Heart right ventricle (tissue), 16 donors: Measurements from ENCODE around the gene SERPINB5. TPM values are rescaled to one million over a fixed set of nuclear protein-coding genes. Genes with fewer than 3 reads are reported as not detected.

Experiments
- ATAC-seq, 8 donors: fragments of 200-7000 bp; cut with Tn5 transposase; one replicate each; pipeline ENCODE4 v1.9.1; 2020; ENCODE audit warnings: mild to moderate bottlenecking in 8 of 8, moderate library complexity in 8 of 8, moderate number of reproducible peaks in 1 of 8
- DNase-seq, 2 donors: peaks; one replicate each; pipeline ENCODE4 v3.0.0-alpha.2; 2020
- H3K27ac ChIP-seq, 10 donors: fragments of 200-600 bp; sonication (generic) in 2 of 10; one replicate each; pipeline versions ENCODE4 v1.5.0 to v1.8.0; 2020 to 2022; ENCODE audit warnings: mild to moderate bottlenecking in 3 of 10
- H3K27me3 ChIP-seq, 7 donors: fragments of 200-600 bp; one replicate each; pipeline ENCODE4 v1.8.0; 2021 to 2022; ENCODE audit warnings: mild to moderate bottlenecking in 2 of 7
- H3K36me3 ChIP-seq, 9 donors: fragments of 200-600 bp; sonication (generic) in 1 of 9; one replicate each; pipeline versions ENCODE4 v1.5.0 to v1.8.0; 2020 to 2022; ENCODE audit warnings: mild to moderate bottlenecking in 2 of 9
- H3K4me1 ChIP-seq, 9 donors: fragments of 200-600 bp; sonication (generic) in 1 of 9; one replicate each; pipeline versions ENCODE4 v1.5.0 to v1.8.0; 2020 to 2022; ENCODE audit warnings: mild to moderate bottlenecking in 4 of 9
- H3K4me3 ChIP-seq, 10 donors: fragments of 200-600 bp; sonication (generic) in 2 of 10; one replicate each; pipeline versions ENCODE4 v1.5.0 to v1.8.0; 2020 to 2022; ENCODE audit warnings: mild to moderate bottlenecking in 7 of 10, moderate library complexity in 2 of 10
- H3K9me3 ChIP-seq, 11 donors: fragments of 200-600 bp in 10 of 11; sonication (generic) in 2 of 11; one replicate each; pipeline versions ENCODE4 v1.5.0 to v1.8.0; 2013 to 2022; ENCODE audit warnings: mild to moderate bottlenecking in 2 of 11, control low read depth in 1 of 11, moderate library complexity in 1 of 11
- WGBS, 2 donors: extraction: QIAGEN DNeasy Blood & Tissue Kit; methylation state at CpG; one replicate each; pipeline ENCODE4 v1.1.7; 2013; ENCODE audit warnings: inconsistent platforms in 1 of 2; 5-methylcytosine and 5-hydroxymethylcytosine counted together
- intact Hi-C, 10 donors: fragments of 100-400 bp; cut with DNase I; formaldehyde crosslinking; loops; one replicate each; pipeline versions ENCODE4 v1.11.1 to v1.14.2; 2022
- polyA plus RNA-seq, 2 donors: library from polyadenylated mRNA; stranded (reverse); fragments of 200-250 nt; gene quantifications; one replicate each; pipeline ENCODE4 v1.2.3, GENCODE V29; 2013
- total RNA-seq, 10 donors: library from RNA; stranded (reverse); fragmentation: NEBNext Ultra II Directional in 3 of 10; extraction: Animal tissue kit (Norgen Biotek cat#: 25700) in 3 of 10; gene quantifications; one replicate each; pipeline versions ENCODE4 v1.2.1 to v1.2.4, GENCODE V29; 2021 to 2023
- TF ChIP-seq, protein P1 (sequence below), 9 donors: fragments of 200-600 bp; sonication (generic) in 2 of 9; IDR thresholded peaks; one replicate each; pipeline versions ENCODE4 v1.5.0 to v1.8.0; 2021 to 2022; ENCODE audit warnings: antibody characterized with exemption in 9 of 9, mild to moderate bottlenecking in 5 of 9, moderate library complexity in 1 of 9
- donor health status: Arrhythmogenic right ventricular cardiomyopathy.
- donor health status: ischemic (EF 13 %, LVEDD 7.1; RV severe dilation, severe dysfunction).
- donor health status: healthy with polysubstance abuse.
- donor health status: DM: no; HTN: yes; CAD: no.
- donor health status: DM: no; HTN: no; CAD: no.
- donor health status: ischemic (EF 25% LVEDD 6.9; RV normal size, moderate dysfunction).
- donor health status: ischemic (EF 25% LVEDD 5.7; RV mildly dilated, moderate dysfunction).
- donor health status: healthy.
- donor health status: DM: yes; HTN: yes; CAD: no.
- donor health status: Ischemic cardiomyopathy.
- donor health status: ischemic (EF 35%, LVEDD 5.7; RV mildly dilated, moderate dysfunction).
- donor health status: nonischemic (EF 11% LVEDD 7.7; RV severe dilation, severe dysfunction).
- donor health status: DM: yes; HTN: yes; CAD: no.
- donor health status: PGD.
- donor health status: ischemic (EF 29% LVEDD 5.4; RV normal size, mild dysfunction).
- donor health status: nonischemic (EF 23%, LVEDD 6.1; RV moderate dilation, normal function).

SERPINB5 gene
- total and polyA plus RNA-seq, 12 donors = 0.03 TPM; not detected in 11

DNA sequence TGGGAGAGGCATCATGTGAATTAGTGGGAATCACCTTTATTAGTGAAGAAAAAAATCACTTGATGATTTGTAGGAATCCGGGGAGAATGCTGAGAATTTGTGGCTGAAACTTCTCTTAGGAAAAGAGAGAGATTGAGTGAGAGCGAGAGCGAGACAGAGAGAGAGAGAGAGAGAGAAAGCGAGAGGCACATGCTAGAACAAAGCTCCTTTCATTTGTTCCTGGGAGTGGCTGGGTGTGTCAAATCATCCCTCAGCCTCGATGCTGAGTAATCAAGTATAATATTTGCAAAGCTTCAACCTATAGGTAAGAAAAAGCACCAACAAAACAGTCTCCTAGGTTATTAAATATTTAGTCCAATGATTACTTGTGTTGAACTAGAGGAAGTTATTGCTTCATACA, 4.4 kb upstream of the SERPINB5 start:
- Histone ChIP-seq H3K36me3 (no peaks in the 10 kb centered on the region), H3K27ac (no peak overlapping the region), H3K9me3 (no peaks in the 10 kb centered on the region), H3K27me3 (peaks cover 0 to 6% (median 0%) of the 10 kb centered on the region in 7 donors), H3K4me1 (no peaks in the 10 kb centered on the region), H3K4me3 (no peak overlapping the region)
- no peak for ATAC-seq
- intact Hi-C loops = no loop called here
- 54 to 56% methylated on average over 5 of the region's 5 CpGs for WGBS, 2 donors
- no peak for DNase-seq
- TF ChIP-seq, protein P1, sequence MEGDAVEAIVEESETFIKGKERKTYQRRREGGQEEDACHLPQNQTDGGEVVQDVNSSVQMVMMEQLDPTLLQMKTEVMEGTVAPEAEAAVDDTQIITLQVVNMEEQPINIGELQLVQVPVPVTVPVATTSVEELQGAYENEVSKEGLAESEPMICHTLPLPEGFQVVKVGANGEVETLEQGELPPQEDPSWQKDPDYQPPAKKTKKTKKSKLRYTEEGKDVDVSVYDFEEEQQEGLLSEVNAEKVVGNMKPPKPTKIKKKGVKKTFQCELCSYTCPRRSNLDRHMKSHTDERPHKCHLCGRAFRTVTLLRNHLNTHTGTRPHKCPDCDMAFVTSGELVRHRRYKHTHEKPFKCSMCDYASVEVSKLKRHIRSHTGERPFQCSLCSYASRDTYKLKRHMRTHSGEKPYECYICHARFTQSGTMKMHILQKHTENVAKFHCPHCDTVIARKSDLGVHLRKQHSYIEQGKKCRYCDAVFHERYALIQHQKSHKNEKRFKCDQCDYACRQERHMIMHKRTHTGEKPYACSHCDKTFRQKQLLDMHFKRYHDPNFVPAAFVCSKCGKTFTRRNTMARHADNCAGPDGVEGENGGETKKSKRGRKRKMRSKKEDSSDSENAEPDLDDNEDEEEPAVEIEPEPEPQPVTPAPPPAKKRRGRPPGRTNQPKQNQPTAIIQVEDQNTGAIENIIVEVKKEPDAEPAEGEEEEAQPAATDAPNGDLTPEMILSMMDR (IDR thresholded peaks at IDR 0.05) = no peak

DNA sequence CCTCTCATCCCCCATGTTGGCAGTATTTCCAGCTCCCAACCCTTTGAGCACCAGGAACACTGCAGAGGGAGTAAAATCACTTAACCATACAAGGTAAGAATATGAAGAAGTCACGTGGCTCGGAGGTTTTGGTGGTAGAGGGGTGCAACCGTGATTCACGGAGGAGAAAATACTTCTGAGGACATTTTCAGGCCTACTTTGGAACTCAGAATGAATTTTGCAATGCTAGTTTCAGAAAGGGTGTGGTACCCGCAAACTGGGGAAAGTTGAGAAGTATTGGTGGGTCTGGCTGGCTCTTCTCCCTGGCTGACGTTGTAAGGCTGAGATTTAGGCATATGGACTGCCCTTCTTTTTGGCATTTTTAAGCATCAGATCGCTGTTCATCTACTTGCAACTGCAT, 442 bp downstream of the SERPINB5 start:
- peaks cover 0 to 15% (median 0%) of the 10 kb centered on the region in 7 donors for H3K27me3 ChIP-seq
- TF ChIP-seq, protein P1 (IDR thresholded peaks at IDR 0.05) = no peak
- H3K36me3 ChIP-seq = no peaks in the 10 kb centered on the region
- no peak overlapping the region for H3K4me3 ChIP-seq
- H3K9me3 ChIP-seq = no peaks in the 10 kb centered on the region
- 88% methylated on average over 7 of the region's 7 CpGs for WGBS, 2 donors
- ATAC-seq (no peak), DNase-seq (no peak)
- intact Hi-C loops = no loop called here
- no peaks in the 10 kb centered on the region for H3K4me1 ChIP-seq
- H3K27ac ChIP-seq = no peak overlapping the region

DNA sequence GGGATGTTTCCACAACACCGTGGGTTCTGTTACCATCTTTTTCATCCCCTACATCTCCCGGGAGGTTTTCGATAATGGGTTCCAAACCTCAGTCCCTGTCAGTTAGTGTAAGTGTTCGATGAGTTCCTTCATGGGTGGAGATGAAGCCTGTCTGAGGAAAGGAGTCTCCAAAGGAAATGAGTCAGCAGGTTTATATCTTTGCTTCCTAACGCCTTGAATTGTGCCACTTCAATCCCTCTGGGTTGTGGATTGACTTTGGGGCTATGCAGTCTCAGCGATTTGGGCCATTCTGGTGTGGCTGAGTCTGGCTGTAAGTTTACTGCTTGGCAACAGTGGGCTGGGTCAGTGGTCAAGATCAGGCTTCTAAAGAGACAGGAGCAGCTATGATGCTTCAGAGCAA, 1.2 kb downstream of the SERPINB5 start:
- H3K27ac ChIP-seq = no peak overlapping the region
- TF ChIP-seq, protein P1 (IDR thresholded peaks at IDR 0.05) = no peak
- H3K9me3 ChIP-seq = no peaks in the 10 kb centered on the region
- H3K4me3 ChIP-seq = no peak overlapping the region
- H3K27me3 ChIP-seq = peaks cover 0 to 18% (median 0%) of the 10 kb centered on the region in 7 donors
- no peak for DNase-seq
- H3K4me1 ChIP-seq = no peaks in the 10 kb centered on the region
- WGBS, 2 donors = 64 to 72% methylated on average over 6 of the region's 6 CpGs
- no peak for ATAC-seq
- no peaks in the 10 kb centered on the region for H3K36me3 ChIP-seq
- intact Hi-C loops = no loop called here

DNA sequence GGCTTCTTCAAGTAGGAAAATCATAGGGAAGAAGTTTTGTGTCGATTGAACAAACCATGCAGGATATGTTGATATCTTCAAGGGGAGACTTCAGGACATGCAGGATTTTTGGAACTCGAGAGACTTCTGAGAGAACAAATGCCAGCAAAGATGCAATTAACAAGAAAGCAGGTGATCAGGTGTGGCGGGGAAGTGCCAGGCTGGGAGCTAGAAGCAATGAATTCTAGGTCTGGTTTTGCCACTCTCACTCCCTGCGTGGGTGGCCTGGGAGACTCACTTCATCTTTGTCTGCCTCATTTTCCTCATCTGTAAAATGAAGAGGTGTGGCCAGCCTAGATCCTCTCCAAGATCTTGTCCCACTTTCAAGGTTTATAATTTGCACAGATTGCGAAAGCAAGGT, 3.1 kb downstream of the SERPINB5 start:
- 80 to 82% methylated on average over 5 of the region's 5 CpGs for WGBS, 2 donors
- Histone ChIP-seq H3K4me3 (no peak overlapping the region), H3K27me3 (peaks cover 0 to 18% (median 0%) of the 10 kb centered on the region in 7 donors), H3K9me3 (no peaks in the 10 kb centered on the region), H3K36me3 (no peaks in the 10 kb centered on the region), H3K4me1 (no peaks in the 10 kb centered on the region), H3K27ac (no peak overlapping the region)
- intact Hi-C loops = no loop called here
- TF ChIP-seq, protein P1 (IDR thresholded peaks at IDR 0.05) = no peak
- ATAC-seq (no peak), DNase-seq (no peak)
